HG02642 (cell line): ENCODE results near the gene TTBK1.

Source experiments
- ATAC-seq: cut with Tn5 transposase; IDR thresholded peaks from one replicate; pipeline ENCODE4 v1.9.1; 2021; ENCODE audit warnings: mild to moderate bottlenecking; ENCODE audit not compliant: unreplicated experiment, poor library complexity

The TTBK1 gene

DNA sequence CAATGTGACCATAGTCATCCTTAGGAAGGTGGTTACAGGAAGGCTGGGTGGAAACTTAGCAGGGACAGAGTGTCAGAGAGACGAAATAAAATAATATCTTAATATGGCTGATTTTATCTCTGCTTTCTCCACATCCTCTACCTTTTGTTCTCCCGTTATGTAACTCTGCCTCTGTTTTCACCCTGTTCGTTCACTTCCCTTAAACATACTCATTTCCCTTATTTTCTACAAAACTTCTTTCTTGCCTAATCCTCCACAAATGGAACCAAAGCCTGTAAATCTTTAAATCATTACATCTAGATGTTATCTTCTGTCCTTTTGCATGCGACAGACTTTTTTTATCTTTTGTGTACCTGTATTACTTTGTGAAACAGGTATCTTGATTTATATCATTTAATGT, 88.6 kb downstream of the TTBK1 start:
- no peak for ATAC-seq

DNA sequence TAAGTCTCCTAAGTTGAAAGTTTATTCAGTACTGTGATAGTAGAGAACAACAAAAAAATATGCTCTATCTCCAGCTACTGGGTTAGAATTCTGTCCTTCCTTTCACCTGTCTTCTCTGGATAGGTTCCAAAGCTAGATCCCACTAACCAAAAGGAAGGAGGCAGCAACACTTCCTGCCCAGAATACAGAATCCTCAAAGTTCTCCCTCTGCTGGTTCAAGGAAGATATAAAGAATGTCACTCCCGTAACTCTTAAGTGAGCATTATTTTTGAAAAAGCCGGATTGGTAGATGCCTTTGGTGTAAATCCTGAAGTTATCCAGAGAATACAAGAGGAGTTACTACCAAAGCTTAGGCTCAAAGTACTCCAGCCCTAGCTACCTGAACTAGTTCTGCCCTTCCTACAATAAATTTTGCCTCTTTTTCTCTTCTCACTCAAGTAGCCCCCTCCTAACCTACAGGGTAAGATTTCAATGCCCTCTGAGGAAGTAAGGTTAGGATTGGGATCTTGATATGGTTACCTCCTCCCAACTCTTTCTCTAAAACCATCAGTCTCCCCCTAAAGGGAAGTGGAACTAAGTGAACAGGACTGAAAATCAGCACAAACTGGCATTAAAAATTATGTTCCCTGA, 91.3 kb downstream of the TTBK1 start:
- ATAC-seq = no peak

DNA sequence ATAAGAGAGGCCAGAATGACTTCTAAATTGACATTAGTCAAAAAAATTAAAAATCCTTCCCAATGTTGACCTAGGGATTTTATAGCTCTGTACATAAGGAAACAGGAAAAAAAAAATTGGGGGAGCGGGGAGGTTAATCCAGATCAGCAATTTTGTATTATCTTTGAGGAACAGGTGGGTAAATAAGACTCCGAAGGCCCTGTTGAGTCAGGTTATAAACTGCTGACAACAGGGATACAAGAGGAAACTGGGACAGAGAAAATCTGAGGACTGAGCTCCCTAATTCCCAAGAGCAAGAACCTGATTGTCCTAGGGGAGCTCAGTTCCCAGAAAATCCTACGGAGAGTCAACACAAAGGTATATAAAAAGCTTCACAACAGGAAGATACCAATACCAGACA, 92.2 kb downstream of the TTBK1 start:
- no peak for ATAC-seq

DNA sequence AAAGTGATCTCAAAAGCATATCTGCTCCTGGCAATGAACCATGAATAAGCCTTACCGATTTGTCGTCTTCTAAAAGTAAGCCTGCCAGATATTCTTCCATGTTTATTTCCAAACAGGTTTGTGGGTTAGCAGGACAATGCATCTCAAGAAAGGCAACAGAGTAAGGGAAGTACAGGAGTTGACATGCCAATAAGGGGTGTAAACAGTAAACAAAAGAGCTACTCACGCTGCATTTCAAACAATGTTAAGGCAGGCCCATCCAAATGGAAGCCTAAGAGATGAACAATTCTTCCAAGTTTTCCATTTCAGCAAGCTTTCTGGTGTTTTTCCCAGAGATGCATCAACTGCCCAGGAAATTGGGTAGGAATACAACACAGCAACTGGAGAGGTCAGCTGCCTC, 93.1 kb downstream of the TTBK1 start:
- ATAC-seq = no peak
